K562 (cell line): ENCODE data around the gene FOSL2. TPM values are rescaled to one million over a fixed set of nuclear protein-coding genes. Genes with fewer than 3 reads are reported as not detected.
A peak's percentile ranks its signal among the peaks of the same experiment; 100 is the strongest.

Source experiments
- ARID1B ChIP-seq: fragments of 450-650 bp; IDR thresholded peaks from 2 replicates; pipeline ENCODE4 v1.6.1; 2016; ENCODE audit warnings: antibody characterized with exemption, mild to moderate bottlenecking, inconsistent platforms
- COPS2 ChIP-seq: fragments of 450-650 bp; conservative IDR thresholded peaks from 2 replicates; pipeline ENCODE4 v1.6.1; 2016; ENCODE audit warnings: mild to moderate bottlenecking, moderate library complexity
- ETS1 ChIP-seq: conservative IDR thresholded peaks from 2 replicates; pipeline ENCODE4 v1.6.1; 2011; ENCODE audit warnings: low read depth, mild to moderate bottlenecking, low read length; ENCODE audit not compliant: control insufficient read depth
- GTF3C2 ChIP-seq: IDR thresholded peaks from 3 replicates; pipeline ENCODE4 v1.6.1; 2011; ENCODE audit warnings: borderline replicate concordance, mild to moderate bottlenecking, moderate library complexity; ENCODE audit not compliant: insufficient read length; ENCODE audit errors: extremely low read depth
- KHSRP ChIP-seq: fragments of 450-650 bp; IDR thresholded peaks from 2 replicates; pipeline ENCODE4 v1.6.1; 2017
- L3MBTL2 ChIP-seq: fragments of 450-650 bp; IDR thresholded peaks from 2 replicates; pipeline ENCODE4 v1.6.1; 2016; ENCODE audit warnings: mild to moderate bottlenecking, moderate library complexity
- MECOM ChIP-seq: fragments of 250-450 bp; sonication (Bioruptor Pico); IDR thresholded peaks from 2 replicates; pipeline ENCODE4 v1.8.0; 2022; ENCODE audit warnings: inconsistent platforms
- MLX ChIP-seq, 2 experiments: fragments of 450-650 bp in 1 of 2; sonication (generic) in 1 of 2; formaldehyde crosslinking; conservative IDR thresholded peaks; 2 replicates each; pipeline versions ENCODE4 v1.4.0 to v1.8.1; 2020 to 2022; ENCODE audit warnings: mild to moderate bottlenecking in 1 of 2, missing genetic modification reagents in 1 of 2
- PATZ1 ChIP-seq: fragments of 250-450 bp; sonication (Bioruptor Pico); IDR thresholded peaks from 2 replicates; pipeline ENCODE4 v1.5.0; 2020; ENCODE audit warnings: mild to moderate bottlenecking, borderline replicate concordance
- RBM22 ChIP-seq: fragments of 200-400 bp; formaldehyde crosslinking; IDR thresholded peaks from 2 replicates; pipeline ENCODE4 v1.6.1; 2018; ENCODE audit warnings: low read length, low read depth; ENCODE audit not compliant: poor library complexity, severe bottlenecking
- SMARCB1 ChIP-seq: IDR thresholded peaks from 2 replicates; pipeline ENCODE4 v1.6.1; 2011; ENCODE audit warnings: improper control_type of control experiment, low read depth; ENCODE audit not compliant: insufficient read length
- THRA ChIP-seq: fragments of 450-650 bp; IDR thresholded peaks from 2 replicates; pipeline ENCODE4 v1.6.1; 2017; ENCODE audit warnings: mild to moderate bottlenecking, moderate library complexity
- TRIM25 ChIP-seq: fragments of 450-650 bp; IDR thresholded peaks from 2 replicates; pipeline ENCODE4 v1.7.0; 2016; ENCODE audit warnings: borderline replicate concordance
- ZBTB7A ChIP-seq: IDR thresholded peaks from 2 replicates; pipeline ENCODE4 v1.6.1; 2011; ENCODE audit warnings: low read depth, mild to moderate bottlenecking, low read length, moderate library complexity, borderline replicate concordance; ENCODE audit not compliant: control insufficient read depth
- polyA plus RNA-seq, 8 experiments: library from polyadenylated mRNA; depleted of rRNA in 4 of 8; stranded (reverse) in 5 of 8; unstranded in 3 of 8; fragments of >200 nt; fragmentation: Nextera tagmentation in 2 of 8; fragmentation: Illumina TruSeq in 1 of 8; extraction: Ambion mirVana in 2 of 8; extraction: Trizol in 1 of 8; gene quantifications; 2 replicates each; pipeline versions ENCODE4 v1.2.1 to v1.2.3, GENCODE V29; 2011 to 2014; ENCODE audit warnings: inconsistent platforms in 1 of 8, missing spikeins in 1 of 8
- total RNA-seq, 7 experiments: library from RNA; depleted of rRNA in 6 of 7; stranded (reverse); fragments of >200 nt in 6 of 7; fragmentation: Illumina TruSeq in 2 of 7; extraction: Trizol in 2 of 7; gene quantifications; 2 replicates each; pipeline versions ENCODE4 v1.2.1 to v1.2.3, GENCODE V29; 2011 to 2021; ENCODE audit warnings: low replicate concordance in 1 of 7

Gene FOSL2
- total and polyA plus RNA-seq, 9 of the 15 experiments (the other 6 are each of a cell fraction or from before 2014, with no cell fraction given) = 0.04 to 2.9 (median 0.80) TPM

GRCh38 chr2:28355521-28356094 is 37.0 kb upstream of the FOSL2 start (continued):
- TF ChIP-seq MECOM (CRISPR knock-in tag) = 0 out of 2 replicates have a peak, but pooled peaks have one; percentile 44
- TF ChIP-seq GTF3C2 = no peak
- no peak for TF ChIP-seq TRIM25
- peak; percentile 17; the same call in 1 of the 2 replicates for TF ChIP-seq L3MBTL2
- no peak for TF ChIP-seq PATZ1 (CRISPR knock-in tag)
- no peak for TF ChIP-seq THRA
- TF ChIP-seq SMARCB1 = no peak
- TF ChIP-seq ZBTB7A = peak; percentile 59; the same call in 1 of the 2 replicates
- no peak for TF ChIP-seq MLX (CRISPR knock-in tag; conservative IDR thresholded peaks at IDR 0.05)
- no peak for TF ChIP-seq KHSRP
- TF ChIP-seq COPS2 = no peak
- TF ChIP-seq ARID1B = peak; percentile 99
- no peak for TF ChIP-seq RBM22
- TF ChIP-seq ETS1 = no peak
